HEK293T (cell line): Measurements from ENCODE around the gene RASSF3.

ENCODE experiments used
- CTCF ChIA-PET: fragments of 350-600 bp; formaldehyde crosslinking; extraction: SDS; loops from one replicate; lab custom pipeline; 2021; ENCODE audit warnings: antibody characterized with exemption, inconsistent platforms; lab: Yijun Ruan, JAX
- POLR2A ChIA-PET: fragments of 350-600 bp; formaldehyde crosslinking; extraction: SDS; loops from one replicate; lab custom pipeline; 2020; ENCODE audit warnings: antibody characterized with exemption, inconsistent platforms; lab: Yijun Ruan, JAX
- DNase-seq: peaks from one replicate; pipeline ENCODE4 v3.0.0; 2012; ENCODE audit warnings: mixed read lengths; ENCODE audit errors: extremely low spot score
- ARNT ChIP-seq: fragments of 450-650 bp; IDR thresholded peaks from 2 replicates; pipeline ENCODE4 v1.6.1; 2017; ENCODE audit warnings: mild to moderate bottlenecking
- BHLHE40 ChIP-seq: fragments of 450-650 bp; IDR thresholded peaks from 2 replicates; pipeline ENCODE4 v1.6.1; 2016; ENCODE audit warnings: mild to moderate bottlenecking, moderate library complexity, borderline replicate concordance
- CTBP1 ChIP-seq: fragments of 450-650 bp; IDR thresholded peaks from 2 replicates; pipeline ENCODE4 v1.6.1; 2016; ENCODE audit warnings: borderline replicate concordance
- ELF4 ChIP-seq: fragments of 450-650 bp; IDR thresholded peaks from 2 replicates; pipeline ENCODE4 v1.6.1; 2017; ENCODE audit warnings: antibody characterized with exemption
- FOXA1 ChIP-seq: fragments of 450-650 bp; IDR thresholded peaks from 2 replicates; pipeline ENCODE4 v1.6.1; 2016; ENCODE audit warnings: mild to moderate bottlenecking
- FOXK2 ChIP-seq: fragments of 450-650 bp; IDR thresholded peaks from 2 replicates; pipeline ENCODE4 v1.6.1; 2016; ENCODE audit warnings: mild to moderate bottlenecking
- FOXM1 ChIP-seq: fragments of 450-650 bp; IDR thresholded peaks from 2 replicates; pipeline ENCODE4 v1.6.1; 2017; ENCODE audit warnings: mild to moderate bottlenecking, borderline replicate concordance
- HDGF ChIP-seq: fragments of 450-650 bp; IDR thresholded peaks from 2 replicates; pipeline ENCODE4 v1.6.1; 2017; ENCODE audit warnings: antibody characterized with exemption, borderline replicate concordance
- L3MBTL2 ChIP-seq: fragments of 450-650 bp; conservative IDR thresholded peaks from 2 replicates; pipeline ENCODE4 v1.6.1; 2016; ENCODE audit warnings: mild to moderate bottlenecking
- LEF1 ChIP-seq: fragments of 450-650 bp; IDR thresholded peaks from 2 replicates; pipeline ENCODE4 v1.6.1; 2017; ENCODE audit warnings: mild to moderate bottlenecking, borderline replicate concordance
- NFRKB ChIP-seq: fragments of 450-650 bp; IDR thresholded peaks from 2 replicates; pipeline ENCODE4 v1.6.1; 2016; ENCODE audit warnings: mild to moderate bottlenecking, moderate library complexity
- PKNOX1 ChIP-seq: fragments of 450-650 bp; IDR thresholded peaks from 2 replicates; pipeline ENCODE4 v1.6.1; 2016
- SP1 ChIP-seq: fragments of 450-650 bp; IDR thresholded peaks from 2 replicates; pipeline ENCODE4 v1.6.1; 2017
- SUZ12 ChIP-seq: fragments of 450-650 bp; IDR thresholded peaks from 2 replicates; pipeline ENCODE4 v1.6.1; 2016; ENCODE audit warnings: mild to moderate bottlenecking
- TARDBP ChIP-seq: fragments of 450-650 bp; IDR thresholded peaks from 2 replicates; pipeline ENCODE4 v1.6.1; 2016
- ZNF384 ChIP-seq: fragments of 450-650 bp; IDR thresholded peaks from 2 replicates; pipeline ENCODE4 v1.6.1; 2016

The RASSF3 gene

DNA sequence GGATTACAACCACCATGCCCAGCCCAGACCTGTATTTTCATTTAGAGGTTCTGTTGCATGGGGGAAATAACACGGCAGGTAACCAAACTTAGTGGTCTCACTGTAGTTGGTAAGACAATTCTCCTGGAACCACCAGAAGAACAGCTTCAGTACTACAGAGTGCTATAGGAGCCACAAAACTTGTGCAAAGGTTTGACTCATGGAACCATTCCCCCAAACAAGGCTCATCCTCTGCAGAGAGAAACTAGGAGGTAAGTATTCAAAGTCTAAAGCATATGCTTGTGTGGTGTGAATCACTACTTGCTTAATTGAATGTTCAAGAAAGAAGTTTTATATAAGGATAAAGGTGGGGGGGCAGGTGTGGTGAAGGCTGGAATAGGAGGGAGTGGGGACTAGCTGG is 90.2 kb downstream of the RASSF3 start:
- POLR2A ChIA-PET = no interaction called here
- no peak for DNase-seq
- CTCF ChIA-PET = interaction anchor here (1.8 kb wide), 1 partner anchor 151 kb away, joined by 7 read pairs; no protein-coding TSS in a partner anchor
- TF ChIP-seq CTBP1 = no peak
- no peak for TF ChIP-seq ARNT
- no peak for TF ChIP-seq TARDBP
- no peak for TF ChIP-seq FOXA1
- TF ChIP-seq FOXM1 = no peak
- TF ChIP-seq HDGF = no peak
- TF ChIP-seq SUZ12 = no peak
- TF ChIP-seq L3MBTL2 = no peak
- TF ChIP-seq ELF4 = no peak
- TF ChIP-seq BHLHE40 = no peak
- no peak for TF ChIP-seq LEF1
- TF ChIP-seq PKNOX1 = no peak
- TF ChIP-seq ZNF384 = no peak
- no peak for TF ChIP-seq SP1

DNA sequence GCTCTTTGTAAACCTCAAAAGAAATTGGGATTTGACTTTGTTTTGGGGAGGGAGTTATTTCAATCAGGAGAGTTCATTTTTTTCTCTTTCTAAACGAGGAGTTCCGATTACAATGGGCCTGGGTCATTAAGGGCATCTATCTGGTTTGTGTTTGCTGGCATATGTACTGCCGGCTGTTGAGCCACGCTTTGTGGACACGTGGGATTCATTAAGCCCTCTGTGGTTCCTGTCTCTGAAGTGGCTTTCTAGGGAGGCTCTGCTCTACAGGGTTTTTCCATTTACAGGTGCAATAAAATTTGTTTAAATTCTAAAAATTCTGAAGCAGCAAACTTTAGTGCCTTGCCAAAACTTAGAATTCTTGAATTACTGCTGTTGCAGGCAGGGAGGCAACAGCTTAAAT is 91.0 kb downstream of the RASSF3 start:
- CTCF ChIA-PET = interaction anchor here (0.6 to 1.8 kb wide), 2 partner anchors 152 to 659 kb away, joined by 5 to 7 read pairs; no protein-coding TSS in a partner anchor
- POLR2A ChIA-PET = no interaction called here
- DNase-seq = no peak
- no peak for TF ChIP-seq ARNT
- no peak for TF ChIP-seq PKNOX1
- no peak for TF ChIP-seq ELF4
- no peak for TF ChIP-seq FOXA1
- TF ChIP-seq SP1 = no peak
- TF ChIP-seq FOXK2 = no peak

DNA sequence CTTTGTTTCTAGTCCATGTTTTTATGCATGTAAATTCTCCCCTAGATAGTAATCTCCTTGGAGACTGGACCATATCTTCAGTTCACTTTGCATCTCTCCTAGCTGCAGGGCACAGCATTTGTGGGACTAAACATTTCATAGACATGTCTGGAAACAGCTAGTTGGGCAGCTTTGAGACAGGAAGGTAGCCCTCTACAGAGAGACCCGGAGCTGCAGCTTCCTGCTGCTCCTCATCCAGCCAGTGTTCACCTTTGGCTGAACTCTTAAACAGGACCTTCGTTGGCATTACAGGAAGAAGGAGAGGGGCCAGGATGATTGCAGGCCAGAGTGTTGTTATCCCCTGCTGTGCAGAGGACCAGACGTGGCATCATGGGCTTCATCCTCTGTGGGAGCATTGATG is 96.0 kb downstream of the RASSF3 start:
- ChIA-PET CTCF (interaction anchor here (1.9 kb wide), 1 partner anchor 9 kb away, joined by 13 read pairs; no protein-coding TSS in a partner anchor), POLR2A (no interaction called here)
- no peak for DNase-seq
- TF ChIP-seq ELF4 (no peak), FOXA1 (no peak), HDGF (no peak), NFRKB (no peak), L3MBTL2 (no peak), BHLHE40 (no peak), FOXK2 (no peak), ARNT (no peak)

DNA sequence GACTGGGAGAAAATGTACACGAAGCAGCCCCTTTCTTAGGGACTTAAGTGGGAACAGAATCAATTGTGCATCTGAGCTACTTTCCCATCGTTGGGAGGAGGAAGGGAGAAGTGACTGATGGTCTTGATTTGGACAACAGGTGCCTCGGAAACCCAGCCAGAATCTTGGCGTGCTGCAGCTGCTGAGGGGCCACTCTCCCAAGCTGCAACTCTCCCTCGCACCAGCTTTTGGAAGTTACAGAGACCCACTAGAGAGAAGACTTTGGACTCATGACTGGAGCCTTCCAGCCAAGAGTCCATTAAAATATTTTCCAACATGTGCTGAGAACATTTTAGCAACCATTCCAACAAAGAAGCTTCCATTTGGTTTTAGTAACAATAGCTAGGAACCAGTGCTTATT is 96.6 kb downstream of the RASSF3 start:
- POLR2A ChIA-PET = no interaction called here
- no peak for DNase-seq
- TF ChIP-seq FOXA1 (no peak), ARNT (no peak), PKNOX1 (no peak), SP1 (no peak), ZNF384 (no peak), HDGF (no peak), CTBP1 (no peak), FOXM1 (no peak), SUZ12 (no peak), TARDBP (no peak), ELF4 (no peak), NFRKB (no peak), FOXK2 (no peak), BHLHE40 (no peak), L3MBTL2 (no peak), LEF1 (no peak)
- CTCF ChIA-PET = interaction anchor here (1.9 kb wide), 1 partner anchor 9 kb away, joined by 13 read pairs; no protein-coding TSS in a partner anchor

- POLR2A ChIA-PET = no interaction called here
- CTCF ChIA-PET = interaction anchor here (1.9 kb wide), 1 partner anchor 10 kb away, joined by 13 read pairs; no protein-coding TSS in a partner anchor
- DNase-seq = no peak
- TF ChIP-seq FOXK2 (no peak), SUZ12 (no peak), HDGF (no peak), ELF4 (no peak), FOXM1 (no peak), BHLHE40 (no peak), PKNOX1 (no peak), LEF1 (no peak), SP1 (no peak), TARDBP (no peak), ZNF384 (no peak), ARNT (no peak), CTBP1 (no peak), NFRKB (no peak), FOXA1 (no peak), L3MBTL2 (no peak)
Observed at GRCh38 chr12:64707362-64707761, 97.1 kb downstream of the RASSF3 start.

DNA sequence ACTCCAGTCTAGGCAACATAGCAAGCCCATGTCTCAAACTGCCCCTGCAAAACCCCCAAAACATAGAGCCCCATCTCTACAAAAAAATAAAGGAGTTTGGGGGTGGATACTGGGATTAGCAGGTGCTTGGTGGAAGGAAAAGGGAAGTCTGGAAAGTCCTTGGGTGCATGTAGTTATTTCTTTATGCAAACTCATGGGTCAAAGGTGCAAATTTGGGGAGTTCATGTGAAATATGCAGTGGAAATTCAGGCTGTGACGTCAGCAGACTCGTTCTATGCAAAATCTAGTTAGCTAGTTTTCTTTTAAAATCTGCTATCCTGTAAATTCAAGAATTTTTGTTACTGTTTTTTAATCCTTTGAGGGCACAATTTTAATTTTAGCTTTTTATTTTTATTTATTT is 97.6 kb downstream of the RASSF3 start:
- ChIA-PET POLR2A (no interaction called here), CTCF (interaction anchor here (1.9 kb wide), 1 partner anchor 10 kb away, joined by 13 read pairs; no protein-coding TSS in a partner anchor)
- no peak for DNase-seq
- TF ChIP-seq SP1 (no peak), SUZ12 (no peak), LEF1 (no peak), FOXK2 (no peak), CTBP1 (no peak), FOXM1 (no peak), ZNF384 (no peak), HDGF (no peak), FOXA1 (no peak), L3MBTL2 (no peak), BHLHE40 (no peak), NFRKB (no peak), ARNT (no peak)
